Activated naive CD8-positive, alpha-beta T cell treated with anti-CD3 and anti-CD28 coated beads, Interleukin-2, amount 10 ng/mL, durations not matched to agents 7 days and 5 days (primary cell): ENCODE measurements around the gene MAD2L2. TPM values are rescaled to one million over a fixed set of nuclear protein-coding genes. Genes with fewer than 3 reads are reported as not detected.
A peak's percentile ranks its signal among the peaks of the same experiment; 100 is the strongest.
"Not testable (repeated sequence)": the region's sequence is repeated elsewhere in the genome, so short reads cannot be mapped to it uniquely, and the experiment has no call there.

Source experiments
- ATAC-seq: fragments of 150-1000 bp; cut with Tn5 transposase; one replicate; pipeline ENCODE4 v1.10.0; 2021; ENCODE audit warnings: low read depth, moderate library complexity
- POLR2A ChIA-PET: fragments of 350-600 bp; sonication (Branson Sonifier 250); formaldehyde crosslinking; loops from one replicate; lab custom pipeline; 2021; ENCODE audit warnings: antibody characterized with exemption; lab: Charles Lee
- DNase-seq: peaks from one replicate; pipeline ENCODE4 v3.0.0; 2021
- H3K27ac Mint-ChIP-seq: one replicate; pipeline ENCODE4 v1.8.0; 2022; ENCODE audit warnings: mild to moderate bottlenecking, mixed read lengths
- H3K27me3 Mint-ChIP-seq: one replicate; pipeline ENCODE4 v1.8.0; 2022; ENCODE audit warnings: mild to moderate bottlenecking, moderate library complexity, mixed read lengths
- H3K36me3 Mint-ChIP-seq: one replicate; pipeline ENCODE4 v1.8.0; 2021; ENCODE audit warnings: mild to moderate bottlenecking, mixed read lengths
- H3K4me1 Mint-ChIP-seq: one replicate; pipeline ENCODE4 v1.8.0; 2021; ENCODE audit warnings: mixed read lengths
- H3K4me3 Mint-ChIP-seq: one replicate; pipeline ENCODE4 v1.8.0; 2022; ENCODE audit warnings: mild to moderate bottlenecking, moderate library complexity, mixed read lengths
- H3K9me3 Mint-ChIP-seq: one replicate; pipeline ENCODE4 v1.8.0; 2021; ENCODE audit warnings: mixed read lengths
- total RNA-seq, 2 experiments: library from RNA; stranded (reverse); gene quantifications; one replicate each; pipeline ENCODE4 v1.2.3, GENCODE V29; 2021

Gene MAD2L2
- total RNA-seq, 2 experiments from 2014 or later: 95.4 to 103 TPM

DNA sequence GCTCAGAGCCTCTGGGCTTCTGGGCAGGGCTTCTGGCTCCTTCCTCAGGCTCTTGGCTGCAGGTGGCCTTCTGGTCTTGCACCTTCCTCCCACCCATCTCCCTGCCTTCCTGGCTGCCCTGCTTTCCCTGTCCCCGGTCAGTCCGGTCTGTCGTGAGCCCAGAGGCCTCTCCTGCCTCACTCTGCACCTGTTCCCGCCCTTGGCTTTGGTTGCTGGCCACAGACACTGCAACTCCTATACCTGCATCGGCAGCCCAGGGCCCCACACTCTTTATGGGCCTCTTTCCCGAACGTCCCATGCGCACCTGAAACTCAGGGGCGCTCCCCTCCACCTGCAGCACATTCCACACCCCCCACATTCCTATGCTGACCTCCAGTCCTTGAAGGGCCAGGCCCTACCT lies 34.6 kb downstream of the MAD2L2 start:
- POLR2A ChIA-PET: interaction anchor here (0.6 to 1.3 kb wide), 5 partner anchors 19 to 608 kb away, joined by 3 to 5 read pairs (median 4); no protein-coding TSS in a partner anchor
- Mint-ChIP-seq H3K27ac (no peak overlapping the region), H3K4me3 (no peak overlapping the region), H3K27me3 (peaks cover 8% of the 10 kb centered on the region), H3K9me3 (no peaks in the 10 kb centered on the region), H3K4me1 (peaks cover 12% of the 10 kb centered on the region), H3K36me3 (no peaks in the 10 kb centered on the region)
- no peak for DNase-seq
- ATAC-seq: no peak

DNA sequence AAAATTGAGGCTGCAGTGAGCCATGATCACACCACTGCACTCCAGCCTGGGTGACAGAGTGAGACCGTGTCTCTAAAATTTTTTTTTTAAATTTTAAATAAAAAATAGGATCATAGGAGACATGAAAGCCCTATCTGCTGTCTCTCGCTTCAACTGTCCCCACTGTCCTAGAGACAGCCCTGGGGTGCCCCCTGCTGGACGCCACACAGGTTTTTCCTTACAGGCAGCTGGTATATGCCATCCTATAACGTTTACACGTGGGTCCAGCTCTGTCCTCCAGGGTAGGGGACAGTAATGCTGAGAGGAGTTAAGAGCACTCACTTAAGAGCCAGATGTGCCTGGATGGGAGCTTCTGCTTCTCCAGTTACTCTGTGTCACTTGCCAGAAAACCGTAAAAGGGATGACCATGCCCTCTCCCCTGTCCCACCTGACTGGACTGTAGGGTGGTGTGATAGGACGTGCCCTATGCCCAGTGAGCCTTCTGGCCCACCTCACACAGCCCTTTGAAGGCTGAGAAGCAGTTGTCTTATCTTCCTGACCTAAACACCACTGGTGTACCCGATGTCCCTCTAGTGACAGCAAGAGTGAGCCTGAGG lies 35.2 kb downstream of the MAD2L2 start:
- Mint-ChIP-seq H3K4me3 (no peak overlapping the region), H3K4me1 (peaks cover 7% of the 10 kb centered on the region), H3K27me3 (peaks cover 8% of the 10 kb centered on the region), H3K9me3 (no peaks in the 10 kb centered on the region), H3K27ac (no peak overlapping the region), H3K36me3 (no peaks in the 10 kb centered on the region)
- POLR2A ChIA-PET: interaction anchor here (0.6 to 1.3 kb wide), 5 partner anchors 19 to 608 kb away, joined by 3 to 5 read pairs (median 4); no protein-coding TSS in a partner anchor
- ATAC-seq (peak; percentile 30), DNase-seq (peak; percentile 90)

DNA sequence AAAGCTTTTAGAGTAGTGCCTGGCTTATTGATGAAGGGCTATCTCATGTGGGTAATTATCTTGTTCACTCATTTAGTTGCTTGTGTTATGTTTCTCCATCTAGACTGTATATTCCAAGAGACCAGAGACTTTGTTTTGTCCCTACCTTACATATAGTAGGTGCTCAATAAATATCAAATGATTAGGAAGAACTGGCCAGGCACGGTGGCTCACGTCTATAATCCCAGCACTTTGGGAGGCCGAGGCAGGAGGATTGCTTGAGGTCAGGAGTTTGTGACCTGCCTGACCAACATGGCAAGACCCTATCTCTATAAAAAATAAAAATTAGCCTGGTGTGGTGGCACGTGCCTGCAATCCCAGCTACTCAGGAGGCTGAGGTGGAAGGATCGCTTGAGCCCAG lies 35.7 kb downstream of the MAD2L2 start:
- H3K9me3 Mint-ChIP-seq: no peaks in the 10 kb centered on the region
- POLR2A ChIA-PET: interaction anchor here (0.8 to 1.3 kb wide), 3 partner anchors 20 to 262 kb away, joined by 3 to 5 read pairs (median 4); no protein-coding TSS in a partner anchor
- no peak overlapping the region for H3K4me3 Mint-ChIP-seq
- no peaks in the 10 kb centered on the region for H3K36me3 Mint-ChIP-seq
- peaks cover 6% of the 10 kb centered on the region for H3K4me1 Mint-ChIP-seq
- ATAC-seq (no peak), DNase-seq (no peak)
- H3K27me3 Mint-ChIP-seq: peaks cover 8% of the 10 kb centered on the region
- H3K27ac Mint-ChIP-seq: no peak overlapping the region

- Mint-ChIP-seq H3K9me3 (no peaks in the 10 kb centered on the region), H3K27me3 (peaks cover 8% of the 10 kb centered on the region), H3K4me3 (no peak overlapping the region), H3K27ac (no peak overlapping the region), H3K4me1 (peaks cover 1% of the 10 kb centered on the region), H3K36me3 (no peaks in the 10 kb centered on the region)
- ATAC-seq (no peak), DNase-seq (no peak)
- POLR2A ChIA-PET: interaction anchor here (0.7 to 0.9 kb wide), 2 partner anchors 76 to 583 kb away, joined by 5 to 8 read pairs; no protein-coding TSS in a partner anchor
Measured at GRCh38 chr1:11643782-11644181, 37.2 kb downstream of the MAD2L2 start.

- DNase-seq (peak; percentile 63), ATAC-seq (peak; percentile 58)
- H3K4me3 Mint-ChIP-seq, H3K36me3 Mint-ChIP-seq, H3K27me3 Mint-ChIP-seq, H3K4me1 Mint-ChIP-seq, H3K27ac Mint-ChIP-seq, H3K9me3 Mint-ChIP-seq: not testable (repeated sequence)
- POLR2A ChIA-PET: interaction anchor here (0.7 kb wide), 1 partner anchor 255 kb away, joined by 4 read pairs; no protein-coding TSS in a partner anchor
Measured at GRCh38 chr1:11642418-11643017, 38.4 kb downstream of the MAD2L2 start.

DNA sequence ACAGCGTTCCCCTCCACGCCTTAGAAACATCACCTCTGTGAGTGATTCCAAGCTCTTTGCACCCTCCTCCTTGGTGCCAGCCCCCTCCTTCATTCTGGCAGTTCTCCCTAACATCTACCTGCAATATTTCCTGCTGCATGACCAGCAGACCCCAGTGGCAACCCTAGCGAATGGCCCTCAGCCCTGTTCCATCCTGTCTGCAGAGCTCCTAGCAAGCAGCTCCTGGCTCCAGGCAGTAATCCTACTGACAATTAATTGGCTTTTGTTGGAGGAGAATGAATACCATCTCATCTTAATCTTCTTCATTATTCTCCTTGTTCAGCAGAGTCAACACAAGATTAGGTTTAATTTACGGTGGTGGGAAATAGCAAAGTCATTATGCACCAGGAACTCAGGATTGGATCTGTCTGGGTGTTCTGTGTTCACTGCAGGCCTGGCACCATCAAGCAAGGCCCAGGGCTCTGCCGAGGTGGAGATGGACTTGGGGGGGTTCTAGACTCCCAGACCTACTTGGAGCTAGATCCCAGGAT lies 39.1 kb downstream of the MAD2L2 start:
- DNase-seq (no peak), ATAC-seq (no peak)
- no peak overlapping the region for H3K4me3 Mint-ChIP-seq
- peaks cover 1% of the 10 kb centered on the region for H3K4me1 Mint-ChIP-seq
- no peaks in the 10 kb centered on the region for H3K9me3 Mint-ChIP-seq
- POLR2A ChIA-PET: no interaction called here
- no peaks in the 10 kb centered on the region for H3K36me3 Mint-ChIP-seq
- H3K27ac Mint-ChIP-seq: no peak overlapping the region
- H3K27me3 Mint-ChIP-seq: peaks cover 8% of the 10 kb centered on the region

GRCh38 chr1:11640944-11641343 lies 40.0 kb downstream of the MAD2L2 start:
- DNase-seq (no peak), ATAC-seq (no peak)
- H3K27ac Mint-ChIP-seq: no peak overlapping the region
- no peaks in the 10 kb centered on the region for H3K9me3 Mint-ChIP-seq
- POLR2A ChIA-PET: no interaction called here
- no peaks in the 10 kb centered on the region for H3K36me3 Mint-ChIP-seq
- peaks cover 1% of the 10 kb centered on the region for H3K4me1 Mint-ChIP-seq
- H3K4me3 Mint-ChIP-seq: no peak overlapping the region
- H3K27me3 Mint-ChIP-seq: peaks cover 8% of the 10 kb centered on the region

GRCh38 chr1:11640101-11640500 lies 40.8 kb downstream of the MAD2L2 start:
- ATAC-seq (no peak), DNase-seq (no peak)
- no peak overlapping the region for H3K27ac Mint-ChIP-seq
- peaks cover 11% of the 10 kb centered on the region for H3K27me3 Mint-ChIP-seq
- H3K4me1 Mint-ChIP-seq: peaks cover 1% of the 10 kb centered on the region
- no peaks in the 10 kb centered on the region for H3K9me3 Mint-ChIP-seq
- POLR2A ChIA-PET: no interaction called here
- no peaks in the 10 kb centered on the region for H3K36me3 Mint-ChIP-seq
- H3K4me3 Mint-ChIP-seq: no peak overlapping the region

- no peak for DNase-seq
- Mint-ChIP-seq H3K36me3 (no peaks in the 10 kb centered on the region), H3K9me3 (no peaks in the 10 kb centered on the region), H3K27me3 (peaks cover 11% of the 10 kb centered on the region), H3K27ac (no peak overlapping the region), H3K4me3 (no peak overlapping the region), H3K4me1 (peaks cover 1% of the 10 kb centered on the region)
- no peak for ATAC-seq
- POLR2A ChIA-PET: no interaction called here
Measured at GRCh38 chr1:11639372-11639771, 41.6 kb downstream of the MAD2L2 start.

- POLR2A ChIA-PET: no interaction called here
- ATAC-seq (no peak), DNase-seq (no peak)
- H3K4me3 Mint-ChIP-seq: no peak overlapping the region
- peaks cover 11% of the 10 kb centered on the region for H3K27me3 Mint-ChIP-seq
- no peak overlapping the region for H3K27ac Mint-ChIP-seq
- H3K9me3 Mint-ChIP-seq: no peaks in the 10 kb centered on the region
- H3K36me3 Mint-ChIP-seq: no peaks in the 10 kb centered on the region
- peaks cover 1% of the 10 kb centered on the region for H3K4me1 Mint-ChIP-seq
Measured at GRCh38 chr1:11638121-11638520, 42.8 kb downstream of the MAD2L2 start.

DNA sequence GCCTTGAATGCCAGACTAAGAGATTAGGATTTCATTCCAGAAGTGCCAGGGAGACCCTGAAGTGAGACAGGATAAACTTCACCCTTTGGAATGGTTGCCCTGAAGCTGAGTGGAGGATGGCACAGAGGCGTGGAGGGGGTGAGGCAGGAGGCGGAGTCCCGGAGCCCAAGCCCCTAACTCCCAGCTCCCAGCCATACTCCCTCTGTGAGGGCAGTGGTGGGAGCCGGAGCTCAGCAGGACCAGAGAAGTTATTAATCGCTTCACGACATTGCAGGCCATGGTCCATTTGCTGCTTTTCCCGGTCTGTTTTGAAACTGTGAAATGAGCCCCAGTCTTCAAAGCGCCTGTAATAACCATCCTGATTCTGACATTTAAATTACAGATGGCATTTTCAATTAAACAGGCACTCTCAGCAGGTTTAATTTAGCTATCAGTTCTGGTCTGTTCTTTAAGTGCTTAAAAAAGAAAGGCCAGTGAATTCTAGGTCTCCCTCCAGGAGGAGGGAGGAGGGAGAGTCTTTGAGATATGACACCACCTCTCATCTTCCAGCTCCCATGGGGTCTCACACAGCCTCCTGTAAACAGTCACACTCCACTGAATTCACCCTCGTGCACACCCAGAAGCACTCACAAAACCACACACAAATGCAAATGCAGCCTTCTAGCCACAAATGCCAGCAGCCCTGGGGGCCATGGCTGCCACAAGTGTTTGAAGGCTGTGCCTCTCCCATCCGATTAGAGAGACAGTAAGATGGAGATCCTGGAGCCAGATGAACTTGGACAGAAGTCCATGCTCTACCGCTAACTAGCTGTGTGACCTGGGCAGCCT lies 46.4 kb downstream of the MAD2L2 start:
- Mint-ChIP-seq H3K4me1 (no peaks in the 10 kb centered on the region), H3K27ac (no peak overlapping the region), H3K27me3 (peaks cover 10% of the 10 kb centered on the region), H3K4me3 (no peak overlapping the region), H3K36me3 (no peaks in the 10 kb centered on the region), H3K9me3 (no peaks in the 10 kb centered on the region)
- ATAC-seq (no peak), DNase-seq (no peak)
- POLR2A ChIA-PET: no interaction called here

DNA sequence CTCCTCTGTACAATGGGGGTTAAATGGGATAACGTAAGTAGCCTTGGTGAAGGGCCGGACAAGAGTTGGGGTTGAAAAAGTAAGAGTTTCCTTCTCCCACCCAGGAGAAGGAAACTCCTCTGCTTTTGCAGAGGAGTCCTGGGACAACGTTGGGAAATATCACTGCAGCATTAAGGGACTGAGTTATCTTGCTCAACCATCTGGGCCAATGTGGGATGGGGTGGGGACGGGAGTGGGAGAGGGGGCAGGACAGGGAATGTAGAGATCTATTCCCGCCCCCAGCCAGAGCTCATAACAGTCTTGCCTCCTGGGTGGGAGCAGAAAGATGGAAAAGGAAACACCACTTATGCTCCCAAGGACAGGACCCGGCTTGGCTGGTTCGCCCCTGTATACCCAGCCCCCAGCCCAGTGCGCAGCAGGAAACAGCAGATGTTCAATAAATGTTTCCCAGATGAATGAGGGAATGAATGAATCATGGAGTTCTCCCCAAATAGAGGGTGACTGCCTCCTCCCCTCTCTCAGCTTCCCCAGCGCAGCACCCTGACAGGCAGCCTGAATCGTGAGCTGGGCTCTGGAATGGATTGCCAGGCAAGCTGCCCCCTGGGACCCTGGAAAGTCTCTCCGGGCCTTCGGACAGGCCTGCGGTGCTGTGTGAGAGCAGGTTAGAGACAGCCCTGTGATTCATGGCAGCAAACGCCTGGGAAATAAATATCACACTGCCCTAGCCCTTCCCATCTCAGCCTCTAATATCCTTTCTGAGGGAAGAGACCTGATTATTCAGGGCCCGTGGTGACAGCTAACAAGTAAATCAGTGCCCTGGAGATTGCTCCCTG lies 51.5 kb downstream of the MAD2L2 start:
- Mint-ChIP-seq H3K9me3 (no peaks in the 10 kb centered on the region), H3K36me3 (no peaks in the 10 kb centered on the region), H3K27me3 (peaks cover 16% of the 10 kb centered on the region), H3K4me3 (no peak overlapping the region), H3K4me1 (no peaks in the 10 kb centered on the region), H3K27ac (no peak overlapping the region)
- no peak for DNase-seq
- ATAC-seq: no peak
- POLR2A ChIA-PET: no interaction called here

GRCh38 chr1:11628767-11629166 lies 52.2 kb downstream of the MAD2L2 start:
- H3K4me3 Mint-ChIP-seq: no peak overlapping the region
- no peaks in the 10 kb centered on the region for H3K36me3 Mint-ChIP-seq
- POLR2A ChIA-PET: no interaction called here
- no peaks in the 10 kb centered on the region for H3K4me1 Mint-ChIP-seq
- H3K27ac Mint-ChIP-seq: no peak overlapping the region
- ATAC-seq (no peak), DNase-seq (no peak)
- peaks cover 18% of the 10 kb centered on the region for H3K27me3 Mint-ChIP-seq
- no peaks in the 10 kb centered on the region for H3K9me3 Mint-ChIP-seq
